ENCODE data around the gene NTM. TPM values are rescaled to one million over a fixed set of nuclear protein-coding genes. Genes with fewer than 3 reads are reported as not detected.

NTM gene
- total RNA-seq, 1 experiment from 2014 or later: 9.9 TPM

- H4K8ac ChIP-seq (replicated peaks; ENCODE audit: insufficient read length, low read depth, low read length): no peak overlapping the region
These were observed 140.2 kb downstream of the NTM start for GRCh38 chr11:131510662-131511061.

More at GRCh38 chr11:131510662-131511061, 140.2 kb downstream of the NTM start:
- Mint-ChIP-seq H3K27ac (no peak overlapping the region), H3K27me3 (ENCODE audit: low read depth) (no peaks in the 10 kb centered on the region), H3K36me3 (ENCODE audit: insufficient read depth in 1 of 3, low read depth in 3 of 3) (no peaks in the 10 kb centered on the region), H3K9me3 (no peaks in the 10 kb centered on the region), H3K4me1 (peaks cover 0 to 4% of the 10 kb centered on the region in 2 experiments; a peak in 1 of 4 replicates), H3K4me3 (no peak overlapping the region)
- H2AK5ac ChIP-seq (ENCODE audit: insufficient read length, low read length): no peak overlapping the region
- no peak overlapping the region for H3T11ph ChIP-seq (ENCODE audit: low read length)
- no peak overlapping the region for H4K91ac ChIP-seq (ENCODE audit: insufficient read length, low read depth, low read length)
- H3K4me1 ChIP-seq (ENCODE audit: insufficient read depth, low read length): no peaks in the 10 kb centered on the region
- no peaks in the 10 kb centered on the region for H3K27me3 ChIP-seq (ENCODE audit: insufficient read depth, low read length)
- no peak overlapping the region for H3K14ac ChIP-seq (ENCODE audit: insufficient read depth, low read length)
- H3K4ac ChIP-seq (ENCODE audit: low read depth, low read length): no peak overlapping the region
- no peaks in the 10 kb centered on the region for H3K79me1 ChIP-seq (ENCODE audit: insufficient read depth, low read depth, low read length, poor library complexity, severe bottlenecking)
- H3K23ac ChIP-seq (ENCODE audit: insufficient read length, low read depth, low read length): no peak overlapping the region
- H3K9ac ChIP-seq (ENCODE audit: extremely low read depth, insufficient read length, low read length): no peak overlapping the region
- H2BK120ac ChIP-seq (ENCODE audit: low read depth, low read length, poor library complexity, severe bottlenecking): no peak overlapping the region
- H2BK20ac ChIP-seq (ENCODE audit: low read depth, low read length, poor library complexity, severe bottlenecking): no peak overlapping the region
- no peak overlapping the region for H4K5ac ChIP-seq (ENCODE audit: insufficient read length, low read depth, low read length)
- no CpG with 5 or more reads among the region's 8 CpGs for WGBS (ENCODE audit: extremely low coverage, insufficient read length, low lambda C conversion rate)
- no peak overlapping the region for H3K27ac ChIP-seq (ENCODE audit: insufficient read length, low read depth, low read length)
- no peaks in the 10 kb centered on the region for H3K79me2 ChIP-seq (ENCODE audit: insufficient read depth, low read length)
- H2BK5ac ChIP-seq (ENCODE audit: insufficient read length, low read length): no peak overlapping the region
- no peak for DNase-seq
- no peak overlapping the region for H3K18ac ChIP-seq (ENCODE audit: insufficient read length, low read depth, low read length)
- H3K56ac ChIP-seq (ENCODE audit: insufficient read length, low read depth, low read length): no peak overlapping the region
- H3K4me2 ChIP-seq (ENCODE audit: insufficient read depth, insufficient read length, low read length): no peak overlapping the region
- no peak overlapping the region for H2AFZ ChIP-seq (ENCODE audit: low read length)
- no peak for TF ChIP-seq CTCF (conservative IDR thresholded peaks at IDR 0.05)
- no peak overlapping the region for H2BK12ac ChIP-seq (ENCODE audit: insufficient read length, low read depth, low read length)
- H3K23me2 ChIP-seq (ENCODE audit: insufficient read length, low read depth, low read length, poor library complexity, severe bottlenecking): no peaks in the 10 kb centered on the region
- no peak overlapping the region for H2BK15ac ChIP-seq (ENCODE audit: low read depth, low read length)
- H3K9me3 ChIP-seq (ENCODE audit: control insufficient read depth, low read depth, low read length): no peaks in the 10 kb centered on the region
- H4K20me1 ChIP-seq (ENCODE audit: control insufficient read depth, insufficient read depth, insufficient read length): no peaks in the 10 kb centered on the region
